ENCODE measurements around the gene TNFAIP8L2. TPM values are rescaled to one million over a fixed set of nuclear protein-coding genes. Genes with fewer than 3 reads are reported as not detected.

TNFAIP8L2 gene
- total RNA-seq, 1 experiment from 2014 or later: not detected

- RAD21 ChIA-PET (ENCODE audit: low non-redundant PET in 1 of 2, low total read pairs in 2 of 2, uncharacterized antibody in 2 of 2, unreplicated experiment in 2 of 2): no interaction called here
- Histone ChIP-seq H4K20me1 (ENCODE audit: insufficient read depth) (no peaks in the 10 kb centered on the region), H3K27ac (ENCODE audit: low read depth, low read length) (no peak overlapping the region), H3K4me3 (replicated peaks in 1 of 2; ENCODE audit: low read depth in 1 of 2, low read length in 2 of 2) (no peak overlapping the region), H3K4me1 (ENCODE audit: control insufficient read depth in 1 of 2, insufficient read depth in 2 of 2, low read length in 2 of 2) (peaks cover 8 to 17% of the 10 kb centered on the region in 2 experiments; a peak in 3 of 4 replicates), H3K79me2 (ENCODE audit: insufficient read depth, low read length) (no peaks in the 10 kb centered on the region), H3K27me3 (ENCODE audit: insufficient read depth, low read length) (no peaks in the 10 kb centered on the region), H3K36me3 (ENCODE audit: control insufficient read depth in 1 of 2, insufficient read depth in 2 of 2, low read length in 2 of 2) (no peaks in the 10 kb centered on the region), H3K9me2 (ENCODE audit: insufficient read depth) (no peaks in the 10 kb centered on the region), H3K4me2 (ENCODE audit: low read length) (no peak overlapping the region), H3K9me3 (ENCODE audit: control insufficient read depth in 1 of 2, insufficient read depth in 1 of 2, low read depth in 1 of 2, low read length in 2 of 2) (no peaks in the 10 kb centered on the region), H2AFZ (ENCODE audit: low read depth, low read length, poor library complexity, severe bottlenecking) (no peak overlapping the region), H3K9ac (ENCODE audit: low read length) (no peak overlapping the region)
- POLR2A ChIA-PET: no interaction called here
- no peak for TF ChIP-seq ZNF274 (IDR thresholded peaks at IDR 0.05; ENCODE audit: low read depth, low read length)
- no peak for TF ChIP-seq YY1 (IDR thresholded peaks at IDR 0.05; ENCODE audit: extremely low read depth, insufficient replicate concordance, low read depth, low read length)
- TF ChIP-seq, protein P1, sequence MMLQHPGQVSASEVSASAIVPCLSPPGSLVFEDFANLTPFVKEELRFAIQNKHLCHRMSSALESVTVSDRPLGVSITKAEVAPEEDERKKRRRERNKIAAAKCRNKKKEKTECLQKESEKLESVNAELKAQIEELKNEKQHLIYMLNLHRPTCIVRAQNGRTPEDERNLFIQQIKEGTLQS (IDR thresholded peaks at IDR 0.05): no peak
- TF ChIP-seq TCF7L2 (IDR thresholded peaks at IDR 0.05; ENCODE audit: borderline replicate concordance, extremely low read depth, insufficient read depth, insufficient read length): no peak
- no peak for TF ChIP-seq RAD21 (IDR thresholded peaks at IDR 0.05; ENCODE audit: low read depth)
- no peak for TF ChIP-seq CEBPB (IDR thresholded peaks at IDR 0.05; ENCODE audit: low read depth)
- no peak for TF ChIP-seq JUND (IDR thresholded peaks at IDR 0.05)
- TF ChIP-seq EZH2 (IDR thresholded peaks at IDR 0.05): no peak
- no peak for TF ChIP-seq ELF1 (IDR thresholded peaks at IDR 0.05; ENCODE audit: borderline replicate concordance, low read depth)
- no peak for TF ChIP-seq CBX3 (IDR thresholded peaks at IDR 0.05; ENCODE audit: low read depth)
- no peak for TF ChIP-seq SP1 (IDR thresholded peaks at IDR 0.05; ENCODE audit: low read depth)
- no peak for TF ChIP-seq ZBTB33 (IDR thresholded peaks at IDR 0.05; ENCODE audit: extremely low read depth, insufficient replicate concordance, low read length)
- TF ChIP-seq FOSL1 (IDR thresholded peaks at IDR 0.05; ENCODE audit: low read depth): no peak
- TF ChIP-seq SIN3A (IDR thresholded peaks at IDR 0.05; ENCODE audit: low read depth): no peak
- intact Hi-C loops (cut with micrococcal nuclease): no loop called here
- no peak for ATAC-seq
- no TSS peak for BruUV-seq (replicated peaks)
- DNase-seq (ENCODE audit: low read depth, low spot score): no peak
- CTCF ChIA-PET: interaction anchor here (1.7 kb wide), 1 partner anchor 48 kb away, joined by 7 read pairs; no protein-coding TSS in a partner anchor
Observed at GRCh38 chr1:151147665-151148064, 8.8 kb upstream of the TNFAIP8L2 start.
